Stimulated activated CD4-positive, alpha-beta T cell treated with anti-CD3 and anti-CD28 coated beads, Interleukin-4, amount 100 ng/mL, for 24 hours (primary cell): ENCODE measurements around the gene PGLYRP4.

Experiments used
- DNase-seq: peaks from one replicate; pipeline ENCODE4 v3.0.0-alpha.2; 2020

The PGLYRP4 gene

GRCh38 chr1:153374071-153374470 is 25.4 kb upstream of the PGLYRP4 start:
- DNase-seq, result no peak

DNA sequence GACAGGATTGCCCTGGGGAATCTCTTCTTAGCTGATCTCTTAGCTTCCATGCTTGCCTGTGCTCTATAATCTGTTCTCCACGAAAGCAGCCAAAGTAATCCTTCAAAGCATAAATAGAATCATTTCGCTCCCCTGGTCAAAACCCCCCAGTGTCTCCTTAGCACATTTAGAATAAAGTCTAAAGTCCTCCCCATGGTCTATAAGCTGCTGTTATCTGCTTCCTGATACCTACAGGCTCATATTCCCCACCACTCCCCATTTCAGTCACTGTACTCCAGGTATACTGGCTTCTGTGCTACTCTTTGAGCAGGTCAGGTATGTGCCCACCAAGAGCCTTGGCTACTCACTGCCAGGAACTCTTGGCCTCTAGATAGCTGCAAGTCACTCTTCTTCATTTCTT is 23.9 kb upstream of the PGLYRP4 start:
- no peak for DNase-seq

DNA sequence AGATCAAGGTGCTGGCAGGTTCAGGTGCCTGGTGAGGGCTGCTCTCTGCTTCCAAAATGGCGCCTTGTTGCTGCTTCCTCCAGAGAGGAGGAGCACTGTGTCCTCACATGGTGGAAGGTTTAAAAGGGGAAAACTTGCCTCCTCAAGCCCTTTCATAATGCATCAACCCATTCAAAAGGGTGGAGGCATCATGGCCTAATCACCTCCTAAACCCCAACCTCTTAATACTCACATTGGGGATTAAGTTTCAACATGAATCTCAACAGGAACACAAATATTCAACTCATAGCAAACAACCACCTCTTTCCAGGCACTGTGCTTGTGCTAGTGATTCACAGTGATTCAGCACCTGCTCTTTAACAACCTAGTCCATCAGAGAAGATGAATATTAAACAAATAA is 22.6 kb upstream of the PGLYRP4 start:
- DNase-seq, result no peak

DNA sequence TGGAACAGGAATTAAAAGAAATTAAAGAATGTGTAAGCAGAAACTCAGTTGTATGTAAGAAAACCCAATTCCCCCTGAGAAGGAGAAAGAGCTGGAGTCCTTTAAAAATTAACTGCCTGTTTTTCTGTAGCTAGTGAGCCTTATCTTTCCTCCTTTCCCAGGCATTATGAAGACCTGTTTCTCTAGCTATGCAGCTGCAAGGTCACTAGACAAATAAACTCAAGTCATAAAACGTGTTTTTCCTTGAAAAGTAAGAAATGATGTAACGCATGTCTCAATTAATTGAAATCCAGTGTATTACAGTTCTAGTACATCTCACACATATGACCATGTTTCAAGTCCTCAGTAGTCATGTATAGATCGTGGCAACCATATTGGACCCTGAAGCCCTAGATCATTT is 21.5 kb upstream of the PGLYRP4 start:
- DNase-seq, result no peak

DNA sequence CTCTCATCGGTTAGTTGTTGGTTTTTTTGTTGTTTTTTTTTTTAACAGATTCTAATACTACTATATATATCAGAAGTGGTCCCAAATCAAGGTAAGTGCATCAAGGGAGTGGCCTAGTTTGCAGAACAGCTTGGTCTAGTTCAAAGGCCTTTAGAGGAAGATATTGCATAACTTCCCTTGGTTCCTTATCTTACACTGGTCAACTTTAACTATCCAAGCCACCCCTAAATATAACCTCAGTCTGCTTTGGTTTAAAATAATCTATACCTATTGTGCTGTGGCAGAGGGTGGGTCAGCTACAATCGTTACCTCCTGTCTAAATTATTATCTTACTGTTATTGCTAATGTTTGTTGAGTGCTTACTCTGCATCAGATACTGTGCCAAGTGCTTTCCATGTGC is 19.9 kb upstream of the PGLYRP4 start:
- DNase-seq, result no peak

- DNase-seq, result no peak
These were observed 18.4 kb upstream of the PGLYRP4 start for GRCh38 chr1:153367090-153367489.

DNA sequence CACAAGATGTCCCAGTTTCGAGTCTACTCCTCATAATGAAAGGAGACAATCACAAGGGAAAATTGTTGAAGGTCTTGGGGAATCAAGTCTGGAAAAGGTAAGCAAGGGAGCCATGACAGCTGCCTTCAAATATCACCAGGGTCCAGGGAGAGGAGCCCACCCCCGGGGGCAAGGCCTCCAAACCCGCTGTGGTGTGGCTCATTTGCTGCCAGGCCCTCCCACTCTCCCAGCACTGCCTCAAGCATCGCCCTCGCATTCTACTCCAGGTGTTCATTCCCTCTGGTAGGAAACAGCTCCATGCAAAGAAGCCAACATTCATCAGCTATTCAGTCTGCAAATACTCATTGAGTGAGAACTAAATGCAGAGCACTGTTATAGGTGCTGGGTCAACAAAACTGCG is 17.6 kb upstream of the PGLYRP4 start:
- no peak for DNase-seq

DNA sequence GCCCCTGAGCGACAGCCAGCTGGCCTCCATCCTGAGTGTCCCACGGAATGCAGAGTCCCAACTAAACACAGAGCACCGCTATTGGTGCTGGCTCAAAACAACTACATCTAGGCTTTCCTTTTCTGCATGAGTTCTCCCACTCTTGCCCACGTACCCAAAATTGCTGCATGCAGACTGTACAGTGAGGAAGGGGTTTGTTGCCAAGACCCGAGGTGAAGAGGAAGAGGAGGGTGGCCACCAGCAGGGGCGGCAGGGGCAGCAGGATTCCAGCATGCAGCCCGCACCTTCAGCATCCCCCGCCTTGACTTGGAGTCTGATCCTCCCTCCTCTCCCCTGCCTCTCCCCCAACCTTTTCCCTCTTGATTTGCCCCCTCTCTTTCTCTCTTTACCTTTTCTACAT is 17.1 kb upstream of the PGLYRP4 start:
- DNase-seq, result no peak

- no peak for DNase-seq
These were observed 16.4 kb upstream of the PGLYRP4 start for GRCh38 chr1:153364766-153365666.

DNA sequence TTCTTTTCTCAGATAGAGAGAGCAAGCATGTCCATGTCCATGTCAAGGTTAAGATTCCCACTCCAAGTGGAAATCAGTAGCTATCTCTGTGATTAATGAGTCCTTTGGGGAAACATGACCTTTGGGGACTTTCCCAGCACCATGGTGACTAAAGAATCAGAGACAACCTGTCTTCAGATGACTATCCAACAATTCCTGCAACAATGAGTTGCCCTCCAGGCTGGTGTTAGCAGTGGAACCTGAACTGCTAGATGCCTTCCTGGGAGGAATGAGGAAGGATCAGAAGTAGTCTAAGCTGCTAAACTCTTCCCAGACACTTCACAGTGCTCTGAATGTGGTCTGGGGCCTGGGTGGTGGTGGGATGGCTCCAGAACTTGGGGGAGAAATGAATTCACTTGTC is 15.5 kb upstream of the PGLYRP4 start:
- no peak for DNase-seq

GRCh38 chr1:153363641-153364040 is 15.0 kb upstream of the PGLYRP4 start:
- DNase-seq, result no peak

- DNase-seq, result no peak
These were observed 13.6 kb upstream of the PGLYRP4 start for GRCh38 chr1:153362187-153362775.

- DNase-seq, result no peak
These were observed 13.0 kb upstream of the PGLYRP4 start for GRCh38 chr1:153361480-153362109.

GRCh38 chr1:153360592-153361479 is 12.2 kb upstream of the PGLYRP4 start:
- DNase-seq, result no peak

- no peak for DNase-seq
These were observed 11.5 kb upstream of the PGLYRP4 start for GRCh38 chr1:153360190-153360589.

DNA sequence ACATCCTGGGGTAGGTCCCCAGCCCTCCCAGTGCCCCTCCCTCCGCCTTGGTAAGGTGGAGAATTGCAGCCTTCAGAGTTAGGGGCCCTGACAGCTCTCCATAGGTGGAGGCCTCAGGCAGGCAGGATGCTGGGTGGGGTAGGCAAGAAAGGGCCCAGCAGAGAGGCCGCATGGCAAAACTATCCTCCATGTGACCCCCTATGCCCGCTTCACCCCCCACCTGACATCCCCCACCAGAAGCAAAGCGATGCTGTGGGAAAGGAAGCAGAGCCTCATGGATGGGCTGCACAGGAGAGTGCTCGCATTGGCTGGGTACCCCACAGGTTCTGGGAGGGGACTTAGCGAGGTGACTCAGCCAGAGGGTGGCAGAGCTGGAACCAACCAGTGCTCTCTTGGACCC is 10.6 kb upstream of the PGLYRP4 start:
- no peak for DNase-seq

GRCh38 chr1:153358691-153358975 is 10.0 kb upstream of the PGLYRP4 start:
- no peak for DNase-seq

DNA sequence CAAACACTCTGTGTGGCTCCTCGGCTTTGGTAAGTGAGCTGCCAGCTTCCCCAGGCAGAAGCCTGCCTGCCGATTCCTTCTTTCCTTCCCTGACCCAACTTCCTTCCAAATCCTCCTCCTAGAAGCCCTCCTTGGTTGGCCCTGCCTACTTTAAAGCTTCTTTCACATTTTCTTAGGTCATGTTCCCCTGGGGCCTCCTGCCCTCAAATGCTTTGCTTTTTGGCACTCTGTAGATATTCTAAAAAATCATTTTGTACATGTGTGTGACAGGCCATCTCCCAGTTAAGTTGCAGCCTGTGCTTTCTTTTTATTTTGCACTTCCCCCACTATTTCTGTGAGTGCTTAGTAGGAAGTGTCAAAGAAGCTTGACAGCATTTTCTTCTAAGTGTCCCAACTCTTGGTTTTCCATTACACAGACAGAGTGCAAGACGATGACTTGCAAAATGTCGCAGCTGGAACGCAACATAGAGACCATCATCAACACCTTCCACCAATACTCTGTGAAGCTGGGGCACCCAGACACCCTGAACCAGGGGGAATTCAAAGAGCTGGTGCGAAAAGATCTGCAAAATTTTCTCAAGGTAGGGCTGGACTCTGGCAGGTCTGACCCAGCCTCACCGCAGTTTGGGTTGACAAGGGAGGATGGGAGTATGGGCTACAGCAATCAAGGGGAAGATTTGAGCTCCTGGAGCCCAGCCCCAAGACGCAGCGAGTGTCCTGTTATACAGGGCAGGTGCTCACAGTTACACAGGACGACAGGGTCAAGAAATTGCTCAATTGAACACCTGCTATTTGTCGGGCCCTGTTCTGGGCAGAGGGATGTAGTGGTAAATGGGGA is 9.4 kb upstream of the PGLYRP4 start, which contains the start of gene S100A9:
Gene S100A9 (plus strand): TSS at position 2 of the 838 bp plus-strand sequence. CDS start 430 bp downstream, at position 432.
- DNase-seq, result no peak

- no peak for DNase-seq
These were observed 8.6 kb upstream of the PGLYRP4 start for GRCh38 chr1:153357076-153357852.

DNA sequence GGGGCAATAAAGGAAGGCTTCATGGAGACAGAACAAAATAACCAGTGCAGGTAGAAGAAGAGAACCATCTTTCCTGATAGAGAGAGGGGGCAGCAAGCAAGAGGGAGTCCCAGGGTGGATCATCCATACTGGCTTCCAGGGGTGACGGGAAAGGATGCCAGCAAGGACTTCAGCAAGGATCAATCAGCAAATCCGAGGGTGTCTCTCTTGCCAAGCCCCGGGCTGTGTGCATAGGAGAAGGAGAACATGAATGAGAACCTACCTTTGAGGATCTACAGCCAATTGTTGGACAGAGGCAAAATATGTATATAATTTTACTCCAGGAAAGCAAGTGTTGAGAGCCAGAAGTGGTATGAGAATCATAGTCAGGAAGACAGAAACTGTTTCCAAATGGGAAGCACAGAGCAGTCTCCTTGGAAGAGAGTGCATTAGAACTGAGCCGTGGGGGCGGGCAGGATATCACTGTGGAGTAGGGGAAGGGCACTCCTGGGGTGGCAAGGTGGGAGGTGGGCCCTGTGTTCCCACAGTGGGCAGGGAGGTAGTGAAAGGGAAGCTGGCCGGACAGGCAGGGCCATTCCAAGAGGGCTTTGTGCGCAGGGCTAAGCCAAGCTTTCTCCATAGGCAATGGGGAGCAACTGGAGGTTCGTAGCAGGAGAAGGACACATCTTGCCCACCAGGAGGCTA is 7.9 kb upstream of the PGLYRP4 start:
- no peak for DNase-seq
